IPS-11a (cell line): ENCODE data around the gene MRPL16.

Experiments
- H3K4me3 ChIP-seq: one replicate; pipeline ENCODE4 v1.5.1; 2013; ENCODE audit warnings: low read depth, low read length, control low read depth

The MRPL16 gene

GRCh38 chr11:59776210-59777066 lies 34.1 kb downstream of the MRPL16 start:
- H3K4me3 ChIP-seq: no peak overlapping the region

GRCh38 chr11:59773083-59773440 lies 37.5 kb downstream of the MRPL16 start:
- no peak overlapping the region for H3K4me3 ChIP-seq

GRCh38 chr11:59771605-59772004 lies 39.0 kb downstream of the MRPL16 start:
- no peak overlapping the region for H3K4me3 ChIP-seq

- no peak overlapping the region for H3K4me3 ChIP-seq
These were observed 39.7 kb downstream of the MRPL16 start for GRCh38 chr11:59770869-59771268.

- H3K4me3 ChIP-seq: no peak overlapping the region
These were observed 40.3 kb downstream of the MRPL16 start for GRCh38 chr11:59770319-59770718.

GRCh38 chr11:59769828-59770227 lies 40.8 kb downstream of the MRPL16 start:
- no peak overlapping the region for H3K4me3 ChIP-seq

GRCh38 chr11:59769111-59769510 lies 41.5 kb downstream of the MRPL16 start:
- H3K4me3 ChIP-seq: no peak overlapping the region

GRCh38 chr11:59767225-59767611 lies 43.4 kb downstream of the MRPL16 start:
- no peak overlapping the region for H3K4me3 ChIP-seq

GRCh38 chr11:59766542-59767224 lies 43.9 kb downstream of the MRPL16 start:
- H3K4me3 ChIP-seq: no peak overlapping the region

GRCh38 chr11:59765068-59765735 lies 45.4 kb downstream of the MRPL16 start:
- no peak overlapping the region for H3K4me3 ChIP-seq

GRCh38 chr11:59761993-59762392 lies 48.6 kb downstream of the MRPL16 start:
- no peak overlapping the region for H3K4me3 ChIP-seq

- no peak overlapping the region for H3K4me3 ChIP-seq
These were observed 49.8 kb downstream of the MRPL16 start for GRCh38 chr11:59760771-59761170.

GRCh38 chr11:59759900-59760299 lies 50.7 kb downstream of the MRPL16 start:
- no peak overlapping the region for H3K4me3 ChIP-seq

- no peak overlapping the region for H3K4me3 ChIP-seq
These were observed 52.1 kb downstream of the MRPL16 start for GRCh38 chr11:59758401-59759037.

GRCh38 chr11:59756845-59757244 lies 53.7 kb downstream of the MRPL16 start:
- no peak overlapping the region for H3K4me3 ChIP-seq

GRCh38 chr11:59756558-59756840 lies 54.1 kb downstream of the MRPL16 start:
- peak overlapping the region; percentile 80 for H3K4me3 ChIP-seq
